ENCODE measurements around the gene SHROOM3.

Gene SHROOM3

DNA sequence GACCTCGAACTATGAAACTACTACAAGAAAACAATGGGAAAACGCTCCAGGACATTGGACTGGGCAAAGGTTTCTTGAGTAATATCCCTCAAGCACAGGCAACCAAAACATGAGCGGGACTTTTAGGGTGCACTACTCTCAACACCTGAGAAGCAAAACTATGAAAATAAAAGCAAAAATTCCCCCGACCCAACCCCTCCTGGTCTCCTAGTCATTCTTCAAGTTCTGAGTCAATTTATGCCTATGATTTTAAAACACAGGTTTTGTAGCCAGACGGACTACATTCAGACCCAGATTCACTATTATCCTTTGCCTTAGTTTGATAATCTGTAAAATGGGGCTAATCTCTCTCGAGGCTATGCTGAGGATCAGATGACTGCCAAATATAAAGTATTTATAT is 365.9 kb downstream of the SHROOM3 start:
- DNase-seq = no peak

DNA sequence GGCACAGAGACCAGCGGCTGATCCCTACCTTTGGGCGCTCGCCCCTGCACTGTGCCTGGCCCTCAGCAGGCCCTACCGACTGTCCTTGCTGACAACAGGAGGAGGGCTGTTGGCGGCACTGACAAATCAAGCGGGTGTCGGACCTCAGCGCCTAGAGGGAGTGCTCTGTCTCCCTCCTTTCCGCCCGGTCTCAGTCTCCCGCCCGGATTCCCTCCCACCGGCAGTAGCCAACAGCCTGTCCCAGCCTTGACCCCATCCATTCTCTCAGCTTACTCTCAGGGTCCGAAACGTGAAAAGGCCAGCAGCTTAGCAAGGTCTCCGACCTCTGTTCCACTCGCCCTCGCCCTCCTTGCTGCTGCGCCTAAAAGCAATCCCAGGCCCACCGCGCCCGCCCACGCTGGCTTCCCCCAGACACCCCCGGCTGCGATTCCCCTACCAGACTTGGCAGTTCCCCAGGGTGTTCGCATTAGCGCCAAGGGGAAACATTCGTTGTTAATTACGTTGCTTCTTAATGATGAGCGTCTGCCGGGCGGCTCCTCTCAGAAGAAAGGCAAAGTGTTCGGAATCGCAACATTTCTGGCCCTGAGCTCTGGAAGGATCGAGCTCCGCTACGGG is 366.7 kb downstream of the SHROOM3 start:
- DNase-seq = no peak

DNA sequence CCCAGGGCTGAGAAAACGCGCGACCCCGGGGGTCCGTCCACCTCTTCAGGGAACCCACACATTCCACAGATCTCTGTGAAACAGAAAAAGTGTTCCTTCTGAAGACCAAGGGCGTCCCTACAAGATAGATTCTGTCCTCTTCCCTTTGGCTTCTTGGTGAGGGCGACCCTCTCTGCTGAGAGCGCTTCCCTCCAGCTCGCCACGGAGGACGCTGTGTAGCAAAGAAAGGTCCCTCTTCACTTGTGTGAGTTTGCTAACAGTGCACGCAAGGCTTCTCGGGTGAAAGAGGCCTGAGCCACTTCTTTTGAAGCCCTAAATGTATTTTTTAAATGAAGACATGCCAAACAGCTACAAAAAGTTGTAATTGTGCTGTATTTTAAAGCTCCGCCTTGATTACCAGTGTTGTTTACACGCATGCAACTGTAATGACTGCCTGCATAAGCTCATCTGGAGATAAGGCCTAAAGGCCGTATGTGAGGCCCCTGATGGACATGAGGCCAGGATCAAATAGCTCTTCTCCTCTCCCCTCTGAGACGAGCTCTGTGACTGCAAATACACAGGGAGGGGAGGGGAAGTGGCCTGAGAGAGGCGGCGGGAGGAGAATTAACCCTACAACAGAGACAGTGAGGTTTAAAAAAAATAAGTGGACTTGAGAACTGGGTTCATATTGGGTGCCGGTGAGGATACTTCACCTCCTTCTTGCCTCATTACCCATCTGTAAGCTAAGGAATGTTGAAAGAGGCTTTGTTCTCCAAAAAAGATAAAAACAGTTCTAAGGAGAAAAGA is 367.4 kb downstream of the SHROOM3 start:
- no peak for DNase-seq

DNA sequence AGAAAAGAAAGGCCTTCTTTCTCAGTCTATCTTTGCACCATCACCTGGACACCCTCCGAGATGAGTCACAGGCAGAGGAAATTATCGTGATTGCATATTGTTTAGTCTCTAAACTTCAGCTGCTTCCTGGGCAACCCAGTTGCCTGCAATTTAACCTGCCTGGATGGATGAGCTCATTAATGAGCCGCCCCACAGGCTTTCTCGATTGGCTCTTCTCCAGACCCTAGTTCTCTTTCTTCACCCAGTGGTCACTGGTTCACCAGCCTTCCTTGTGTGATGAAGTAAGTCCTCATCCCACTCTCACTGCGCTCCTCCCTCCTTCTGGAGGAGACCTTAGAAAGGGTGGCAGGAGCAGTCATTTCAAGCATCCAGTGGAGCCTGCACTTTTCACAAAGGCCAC is 368.5 kb downstream of the SHROOM3 start:
- DNase-seq = no peak

DNA sequence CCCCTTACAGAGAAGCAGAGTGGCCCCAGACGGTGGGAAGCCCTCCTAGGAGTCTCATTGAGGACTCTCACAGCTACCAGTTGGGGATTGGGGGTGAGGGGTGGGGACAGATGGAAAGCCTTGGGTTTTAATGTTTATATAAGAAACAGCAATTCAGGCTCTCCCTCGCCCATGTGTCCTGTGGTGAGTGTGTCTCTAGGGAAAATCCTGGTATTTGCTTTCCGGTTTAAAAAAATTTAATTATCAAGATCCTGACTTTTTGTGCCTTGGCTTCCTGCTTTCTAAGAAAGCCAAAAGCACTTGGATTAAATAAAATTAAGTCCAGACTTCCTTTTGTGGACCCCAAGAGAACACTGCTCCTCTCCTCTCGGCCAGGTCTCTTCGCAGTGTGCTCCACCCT is 369.1 kb downstream of the SHROOM3 start:
- no peak for DNase-seq

DNA sequence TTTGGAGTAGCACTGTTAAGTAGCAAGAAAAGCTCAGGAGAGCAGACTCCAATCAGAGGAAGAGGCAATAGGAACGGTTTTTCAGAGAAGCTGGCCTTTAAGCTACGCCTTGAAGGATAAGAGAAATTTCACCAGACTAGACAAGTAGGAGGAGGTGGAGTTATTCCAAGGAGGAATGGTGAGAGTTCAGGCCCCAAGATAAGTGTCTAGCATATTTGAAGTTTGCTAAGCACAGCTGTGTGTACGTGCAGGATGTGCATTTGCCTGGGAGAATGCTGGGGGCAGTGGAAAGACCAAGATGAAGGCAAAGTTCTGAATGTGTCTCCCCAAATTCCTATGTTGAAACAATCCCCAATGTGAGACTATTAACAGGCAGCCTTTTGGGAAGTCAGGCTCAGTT is 371.3 kb downstream of the SHROOM3 start:
- no peak for DNase-seq

DNA sequence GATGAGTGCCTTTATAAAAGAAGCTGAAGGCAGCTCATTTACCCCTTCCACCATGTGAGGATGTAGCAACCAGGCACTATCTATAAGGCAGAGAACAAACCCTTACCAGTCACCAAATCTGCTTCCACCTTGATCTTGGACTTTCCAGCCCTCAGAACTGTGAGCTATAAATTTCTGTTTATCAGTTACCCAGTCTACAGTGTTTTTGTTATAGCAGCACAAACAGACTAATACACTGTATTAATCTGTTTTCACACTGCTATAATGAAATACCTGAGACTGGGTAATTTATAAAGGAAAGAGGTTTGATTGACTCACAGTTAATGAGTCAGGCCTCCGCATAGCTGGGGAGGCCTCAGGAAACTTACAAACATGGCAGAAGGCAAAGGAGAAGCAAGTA is 371.7 kb downstream of the SHROOM3 start:
- no peak for DNase-seq

DNA sequence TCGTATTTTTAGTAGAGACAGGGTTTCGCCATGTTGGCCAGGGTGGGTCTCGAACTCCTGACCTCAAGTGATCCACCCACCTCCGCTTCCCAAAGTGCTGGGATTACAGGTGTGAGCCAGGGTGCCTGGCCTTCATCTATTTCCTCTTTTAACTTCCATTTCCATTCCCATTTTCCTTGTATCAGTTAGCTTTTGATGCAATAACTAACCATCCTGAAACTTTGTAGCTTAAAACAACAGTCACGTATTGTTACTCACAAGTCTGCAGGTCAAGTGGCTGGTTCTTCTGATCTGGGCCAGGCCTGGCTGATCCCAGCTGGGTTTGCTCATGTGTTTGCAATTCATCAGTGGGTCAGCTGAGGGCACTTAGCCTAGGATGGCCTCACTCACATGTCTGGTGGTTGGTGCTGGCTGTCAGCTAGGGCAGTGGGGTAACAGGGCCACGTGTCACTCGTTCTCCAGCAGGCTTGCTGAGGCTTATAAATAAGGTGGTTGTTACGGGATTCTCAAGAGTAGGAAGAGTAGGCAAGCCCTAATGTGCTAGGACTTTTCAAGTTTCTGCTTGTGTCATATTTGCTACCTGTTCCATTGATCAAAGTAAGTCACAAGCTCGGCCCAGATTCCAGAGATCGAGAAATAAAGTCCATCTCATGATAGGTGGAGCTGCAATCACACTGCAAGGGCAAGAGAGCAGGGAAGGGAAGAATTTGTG is 374.7 kb downstream of the SHROOM3 start:
- DNase-seq = no peak

DNA sequence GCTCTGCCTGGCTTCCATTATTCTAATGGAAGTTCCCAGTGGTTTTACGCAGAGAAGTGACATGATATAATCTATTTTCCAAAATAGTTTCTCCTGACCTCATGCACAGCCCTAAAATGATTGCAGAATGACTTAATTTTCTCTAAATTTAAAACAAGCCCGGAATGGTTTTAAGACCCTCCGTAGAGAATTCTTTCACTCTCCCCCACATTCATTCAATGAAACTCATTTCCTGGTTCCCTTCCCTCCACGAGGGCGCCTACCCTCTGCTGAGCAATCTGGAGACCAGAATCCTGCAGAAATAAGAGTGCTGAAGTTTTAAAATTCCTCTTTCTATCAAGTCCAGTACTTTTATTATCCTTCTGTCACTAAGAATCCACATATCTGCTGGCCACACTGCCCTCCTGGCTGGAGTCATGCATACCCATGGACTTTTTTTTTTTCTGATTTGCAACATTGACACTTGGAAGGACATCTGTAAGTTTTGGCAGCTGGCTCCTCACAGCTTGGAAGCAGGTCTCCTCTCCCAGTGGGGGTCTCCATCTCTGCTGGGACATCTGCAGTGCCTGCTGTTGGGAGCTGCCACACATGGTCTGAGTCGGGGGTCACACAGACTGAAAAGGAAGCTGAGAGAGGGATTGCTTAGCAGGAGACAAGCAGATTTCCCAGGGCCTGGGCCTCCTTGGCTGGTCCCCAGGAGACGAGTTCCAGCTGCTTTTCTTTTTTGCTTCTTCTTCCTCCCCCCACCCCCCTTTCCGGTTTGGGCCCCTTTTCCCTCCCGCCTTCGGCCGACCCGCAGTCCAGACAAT is 376.8 kb downstream of the SHROOM3 start:
- no peak for DNase-seq

DNA sequence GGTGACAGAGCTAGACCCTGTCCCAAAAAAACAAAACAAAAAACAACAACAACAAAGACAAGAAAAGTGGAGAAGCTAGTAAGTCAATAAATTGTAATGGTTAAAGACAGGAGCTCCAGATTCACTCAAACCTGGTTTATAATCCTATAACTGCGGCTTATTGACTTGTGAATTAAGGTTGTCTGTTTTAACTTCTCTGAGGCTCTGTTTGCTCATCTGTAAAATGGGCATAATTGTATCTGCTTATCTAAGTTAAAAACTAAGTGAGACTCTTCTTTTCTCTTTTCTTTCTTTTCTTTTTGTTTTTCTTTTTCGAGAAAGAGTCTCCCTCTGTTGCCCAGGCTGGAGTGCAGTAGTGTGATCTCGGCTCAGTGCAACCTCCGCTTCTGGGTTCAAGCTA is 378.0 kb downstream of the SHROOM3 start:
- no peak for DNase-seq

DNA sequence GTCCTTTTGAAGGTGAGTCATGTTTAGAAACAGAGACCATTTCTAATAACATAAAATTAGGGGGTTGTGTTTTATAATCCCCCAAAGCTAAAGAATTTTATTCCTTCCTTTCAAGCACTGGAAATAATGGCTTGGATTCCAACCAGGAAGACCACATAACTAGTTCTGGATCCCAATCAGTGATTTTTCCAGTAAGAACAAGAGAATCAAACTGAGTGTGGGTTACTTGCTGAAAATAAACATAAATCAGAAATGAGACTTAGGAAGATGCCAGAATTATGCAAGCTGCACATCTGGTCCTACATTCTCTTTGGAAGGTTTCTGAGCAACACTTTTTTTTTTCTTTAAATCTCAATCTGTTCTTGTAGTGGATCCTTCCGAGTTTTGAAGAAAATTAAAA is 386.6 kb downstream of the SHROOM3 start:
- no peak for DNase-seq

DNA sequence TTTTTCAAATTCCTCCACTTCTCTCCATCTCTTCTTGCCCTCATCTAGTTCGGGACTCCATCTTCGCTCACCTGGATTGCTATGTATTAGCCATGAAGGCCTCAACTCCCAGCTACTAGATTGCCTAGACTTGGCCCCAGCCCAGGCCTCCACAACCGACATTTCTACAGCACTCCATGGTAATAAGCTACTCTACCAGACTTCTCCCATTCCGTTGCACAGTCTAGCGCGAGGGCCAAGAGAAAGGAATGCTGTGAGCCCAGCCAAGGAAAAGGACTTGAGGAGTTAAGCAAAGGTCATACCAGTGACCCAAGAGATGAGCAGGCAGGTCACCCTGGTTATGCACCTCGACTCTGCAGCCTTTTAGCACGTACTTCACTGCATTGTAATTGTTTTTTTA is 387.3 kb downstream of the SHROOM3 start:
- no peak for DNase-seq

DNA sequence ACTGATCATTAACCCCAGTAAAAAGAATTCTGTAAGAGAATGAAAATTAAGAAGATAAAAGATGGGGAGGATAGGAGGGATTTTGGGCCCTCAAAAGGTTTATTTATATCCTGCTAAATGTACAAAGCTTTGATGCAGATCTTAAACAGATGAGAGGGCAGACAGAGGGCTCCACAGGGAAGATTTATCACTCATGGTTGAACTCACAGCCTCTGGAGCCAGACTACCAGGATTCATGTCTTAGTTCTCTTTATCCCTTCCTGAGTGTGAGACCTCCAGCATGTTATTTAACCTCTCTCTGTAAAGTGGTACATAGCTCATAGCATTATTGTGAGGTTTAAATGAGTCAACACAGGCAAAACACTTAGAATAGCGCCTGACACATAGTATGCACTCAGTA is 388.5 kb downstream of the SHROOM3 start:
- no peak for DNase-seq

DNA sequence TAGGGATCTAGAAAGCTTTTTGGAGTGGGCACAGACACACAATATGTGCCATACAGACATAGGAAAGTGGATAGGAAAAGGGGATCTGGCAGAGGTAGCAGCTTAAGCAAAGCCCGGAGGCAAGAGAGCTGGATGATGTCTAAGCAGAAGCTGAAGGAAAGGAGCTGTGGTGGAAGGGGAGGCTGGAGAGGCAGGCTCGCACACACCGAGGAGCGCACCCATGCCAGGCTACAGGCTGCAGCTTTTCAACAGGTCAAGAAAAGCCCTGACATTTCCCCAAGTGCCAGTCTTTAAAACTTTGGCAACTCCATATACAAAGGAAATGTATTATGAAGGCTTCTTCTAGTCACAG is 395.6 kb downstream of the SHROOM3 start:
- no peak for DNase-seq

DNA sequence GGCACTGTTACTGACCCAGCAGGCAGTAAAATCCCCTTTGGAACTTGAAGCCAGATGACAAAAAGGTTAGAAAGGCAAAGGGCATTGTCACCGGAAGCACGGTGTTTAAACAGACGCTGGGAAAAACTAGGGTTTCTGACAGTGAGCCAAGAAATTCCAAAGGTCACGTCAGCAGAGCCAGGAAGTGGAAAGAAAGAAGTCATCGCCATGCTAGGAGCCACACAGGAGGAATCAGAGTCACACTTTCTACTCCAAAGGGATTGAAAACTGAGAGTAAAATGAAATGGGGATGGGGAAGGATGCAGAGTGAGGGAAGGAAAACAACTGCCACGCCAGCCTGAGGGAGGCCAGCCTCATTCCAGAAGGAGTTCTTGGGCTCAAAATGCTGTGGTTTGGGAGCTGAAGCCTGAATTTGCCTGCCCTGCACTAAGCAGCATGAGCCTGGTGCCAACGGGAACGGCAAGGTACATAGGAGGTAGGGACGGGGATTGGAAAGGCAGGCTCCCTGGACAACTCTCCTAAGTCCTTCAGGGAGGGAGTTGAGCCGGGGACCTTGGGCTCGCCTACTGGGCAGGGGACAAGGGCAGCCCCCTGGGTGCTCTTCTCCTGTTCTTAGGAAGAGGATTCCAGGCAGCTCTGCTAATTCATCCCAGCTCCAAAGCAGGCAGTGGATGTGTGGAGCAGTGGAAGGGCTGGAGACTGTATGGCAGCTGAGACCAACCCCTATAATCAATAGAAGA is 396.1 kb downstream of the SHROOM3 start:
- no peak for DNase-seq

DNA sequence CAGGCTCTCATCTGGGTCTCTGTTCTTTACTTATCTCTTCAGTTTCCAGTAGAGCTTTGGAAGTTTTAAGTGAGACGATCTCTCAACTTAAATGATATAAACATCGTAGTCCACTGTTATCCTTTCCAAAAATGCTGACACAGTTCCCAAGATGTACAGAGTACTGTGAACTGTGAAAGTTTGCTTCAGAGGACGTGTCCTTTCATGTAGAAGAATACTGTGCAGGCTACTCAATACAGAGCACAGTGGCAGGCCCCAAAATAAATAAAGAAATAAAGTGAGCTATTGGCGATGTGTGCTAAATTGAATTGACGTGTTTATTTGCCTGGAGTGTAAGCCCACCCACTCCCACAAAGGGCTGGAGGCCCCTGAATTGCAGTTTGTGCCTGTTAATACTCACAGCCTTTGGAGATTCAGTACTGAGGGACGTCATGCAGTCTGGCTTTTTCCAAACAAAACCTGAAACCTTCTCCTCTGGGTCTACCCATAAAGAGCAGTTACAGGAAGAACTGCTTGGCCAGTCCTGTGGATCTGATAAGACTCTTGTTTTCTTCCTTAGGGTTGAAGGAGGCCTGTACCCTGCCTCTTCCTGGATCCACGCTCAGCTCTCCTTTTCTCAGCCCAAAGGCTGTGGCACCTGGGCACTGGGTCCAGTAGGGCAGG is 396.8 kb downstream of the SHROOM3 start:
- no peak for DNase-seq
